ENCODE data around the gene ATRAID. TPM values are rescaled to one million over a fixed set of nuclear protein-coding genes. Genes with fewer than 3 reads are reported as not detected.

ATRAID gene
- total RNA-seq, 1 donor from 2014 or later, result 79.0 TPM

DNA sequence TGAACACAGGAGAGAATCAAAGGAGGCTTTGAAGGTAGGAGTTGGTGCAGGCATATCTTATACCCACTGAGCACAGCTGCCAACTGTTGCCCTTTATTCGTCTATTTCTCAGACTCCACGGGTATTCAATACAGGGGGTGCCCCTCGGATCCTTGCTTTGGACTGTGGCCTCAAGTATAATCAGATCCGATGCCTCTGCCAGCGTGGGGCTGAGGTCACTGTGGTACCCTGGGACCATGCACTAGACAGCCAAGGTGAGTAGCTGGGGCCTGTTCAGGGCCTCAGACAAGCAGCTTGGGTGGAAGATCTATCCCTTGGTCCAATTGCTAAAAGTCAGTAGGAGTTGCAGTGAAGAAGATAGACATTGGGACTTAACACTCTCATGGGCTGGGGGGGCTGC is 10.6 kb downstream of the ATRAID start:
- Mint-ChIP-seq H3K36me3 (ENCODE audit: low read depth) (peaks cover 42% of the 10 kb centered on the region), H3K27ac (ENCODE audit: unreplicated experiment) (no peak overlapping the region), H3K4me1 (ENCODE audit: low read depth) (peaks cover 14% of the 10 kb centered on the region), H3K4me3 (ENCODE audit: unreplicated experiment) (no peak overlapping the region), H3K27me3 (ENCODE audit: low read depth) (no peaks in the 10 kb centered on the region), H3K9me3 (ENCODE audit: low read depth) (no peaks in the 10 kb centered on the region)
- peak; percentile 37 for DNase-seq (ENCODE audit: low spot score)
- TF ChIP-seq, protein P1, sequence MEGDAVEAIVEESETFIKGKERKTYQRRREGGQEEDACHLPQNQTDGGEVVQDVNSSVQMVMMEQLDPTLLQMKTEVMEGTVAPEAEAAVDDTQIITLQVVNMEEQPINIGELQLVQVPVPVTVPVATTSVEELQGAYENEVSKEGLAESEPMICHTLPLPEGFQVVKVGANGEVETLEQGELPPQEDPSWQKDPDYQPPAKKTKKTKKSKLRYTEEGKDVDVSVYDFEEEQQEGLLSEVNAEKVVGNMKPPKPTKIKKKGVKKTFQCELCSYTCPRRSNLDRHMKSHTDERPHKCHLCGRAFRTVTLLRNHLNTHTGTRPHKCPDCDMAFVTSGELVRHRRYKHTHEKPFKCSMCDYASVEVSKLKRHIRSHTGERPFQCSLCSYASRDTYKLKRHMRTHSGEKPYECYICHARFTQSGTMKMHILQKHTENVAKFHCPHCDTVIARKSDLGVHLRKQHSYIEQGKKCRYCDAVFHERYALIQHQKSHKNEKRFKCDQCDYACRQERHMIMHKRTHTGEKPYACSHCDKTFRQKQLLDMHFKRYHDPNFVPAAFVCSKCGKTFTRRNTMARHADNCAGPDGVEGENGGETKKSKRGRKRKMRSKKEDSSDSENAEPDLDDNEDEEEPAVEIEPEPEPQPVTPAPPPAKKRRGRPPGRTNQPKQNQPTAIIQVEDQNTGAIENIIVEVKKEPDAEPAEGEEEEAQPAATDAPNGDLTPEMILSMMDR (IDR thresholded peaks at IDR 0.05), result no peak

DNA sequence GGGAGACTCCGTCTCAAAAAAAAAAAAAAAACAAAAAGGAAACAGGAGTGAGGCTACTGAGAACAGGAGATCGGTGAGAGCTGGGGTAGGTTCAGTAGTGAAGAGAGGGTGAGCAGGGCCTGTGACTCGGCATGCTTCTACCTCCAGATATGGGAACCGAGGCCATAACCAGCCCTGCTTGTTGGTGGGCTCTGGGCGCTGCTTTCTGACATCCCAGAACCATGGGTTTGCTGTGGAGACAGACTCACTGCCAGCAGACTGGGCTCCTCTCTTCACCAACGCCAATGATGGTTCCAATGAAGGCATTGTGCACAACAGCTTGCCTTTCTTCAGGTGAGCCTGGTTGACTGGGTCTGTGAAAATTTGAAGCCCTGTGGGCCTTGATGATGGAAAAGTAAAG is 11.6 kb downstream of the ATRAID start:
- H3K27me3 Mint-ChIP-seq (ENCODE audit: low read depth), result no peaks in the 10 kb centered on the region
- H3K4me3 Mint-ChIP-seq (ENCODE audit: unreplicated experiment), result no peak overlapping the region
- DNase-seq (ENCODE audit: low spot score), result peak; percentile 36
- no peak overlapping the region for H3K27ac Mint-ChIP-seq (ENCODE audit: unreplicated experiment)
- TF ChIP-seq, protein P1 (IDR thresholded peaks at IDR 0.05), result no peak
- peaks cover 44% of the 10 kb centered on the region for H3K36me3 Mint-ChIP-seq (ENCODE audit: low read depth)
- H3K4me1 Mint-ChIP-seq (ENCODE audit: low read depth), result peaks cover 5% of the 10 kb centered on the region
- H3K9me3 Mint-ChIP-seq (ENCODE audit: low read depth), result no peaks in the 10 kb centered on the region

DNA sequence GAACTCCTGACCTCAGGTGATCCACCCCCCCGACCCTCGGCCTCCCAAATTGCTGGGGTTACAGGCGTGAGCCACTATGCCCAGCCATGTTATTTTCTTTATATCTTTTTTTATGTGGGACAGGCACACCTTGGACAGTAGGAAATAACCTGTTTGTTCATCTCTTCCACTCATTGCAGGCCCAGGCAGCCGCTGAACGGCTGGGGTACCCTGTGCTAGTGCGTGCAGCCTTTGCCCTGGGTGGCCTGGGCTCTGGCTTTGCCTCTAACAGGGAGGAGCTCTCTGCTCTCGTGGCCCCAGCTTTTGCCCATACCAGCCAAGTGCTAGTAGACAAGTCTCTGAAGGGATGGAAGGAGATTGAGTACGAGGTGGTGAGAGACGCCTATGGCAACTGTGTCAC is 13.7 kb downstream of the ATRAID start:
- Mint-ChIP-seq H3K4me1 (ENCODE audit: low read depth) (no peaks in the 10 kb centered on the region), H3K27ac (ENCODE audit: unreplicated experiment) (no peak overlapping the region), H3K36me3 (ENCODE audit: low read depth) (peaks cover 41% of the 10 kb centered on the region), H3K9me3 (ENCODE audit: low read depth) (no peaks in the 10 kb centered on the region), H3K4me3 (ENCODE audit: unreplicated experiment) (no peak overlapping the region), H3K27me3 (ENCODE audit: low read depth) (no peaks in the 10 kb centered on the region)
- peak; percentile 66 for DNase-seq (ENCODE audit: low spot score)
- TF ChIP-seq, protein P1 (IDR thresholded peaks at IDR 0.05), result no peak

DNA sequence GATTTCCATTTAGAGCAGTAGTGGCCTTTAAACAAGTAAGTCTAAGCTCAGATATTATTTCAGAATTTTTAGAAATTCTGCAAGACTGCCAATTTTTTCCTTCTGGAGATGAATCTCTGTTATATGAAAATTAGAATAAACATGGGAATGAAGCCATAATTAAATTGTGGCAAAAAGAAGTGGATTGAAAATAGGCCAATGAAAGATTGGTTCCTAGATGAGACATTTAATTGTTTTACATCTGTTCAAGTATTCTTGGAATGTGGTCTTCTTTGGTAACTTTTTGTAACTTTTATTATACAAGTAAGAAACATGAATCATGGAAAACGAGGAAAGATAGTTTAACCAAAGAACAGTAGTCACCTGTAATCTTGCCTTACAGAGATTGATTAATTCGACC is 15.7 kb downstream of the ATRAID start:
- DNase-seq (ENCODE audit: low spot score), result no peak
- no peaks in the 10 kb centered on the region for H3K27me3 Mint-ChIP-seq (ENCODE audit: low read depth)
- H3K36me3 Mint-ChIP-seq (ENCODE audit: low read depth), result peaks cover 41% of the 10 kb centered on the region
- TF ChIP-seq, protein P1 (IDR thresholded peaks at IDR 0.05), result no peak
- no peaks in the 10 kb centered on the region for H3K4me1 Mint-ChIP-seq (ENCODE audit: low read depth)
- H3K9me3 Mint-ChIP-seq (ENCODE audit: low read depth), result no peaks in the 10 kb centered on the region
- H3K4me3 Mint-ChIP-seq (ENCODE audit: unreplicated experiment), result no peak overlapping the region
- no peak overlapping the region for H3K27ac Mint-ChIP-seq (ENCODE audit: unreplicated experiment)

DNA sequence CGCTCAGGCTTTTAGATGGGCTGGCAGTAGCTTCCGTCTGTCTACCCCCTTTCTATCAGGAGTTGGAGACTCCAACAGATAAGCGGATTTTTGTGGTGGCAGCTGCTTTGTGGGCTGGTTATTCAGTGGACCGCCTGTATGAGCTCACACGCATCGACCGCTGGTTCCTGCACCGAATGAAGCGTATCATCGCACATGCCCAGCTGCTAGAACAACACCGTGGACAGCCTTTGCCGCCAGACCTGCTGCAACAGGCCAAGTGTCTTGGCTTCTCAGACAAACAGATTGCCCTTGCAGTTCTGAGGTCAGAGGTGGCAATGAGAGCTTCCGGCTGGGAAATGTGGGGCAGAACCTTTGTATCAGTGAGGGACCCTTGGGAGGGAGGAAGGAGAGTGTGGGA is 20.1 kb downstream of the ATRAID start:
- H3K36me3 Mint-ChIP-seq (ENCODE audit: low read depth), result peaks cover 52% of the 10 kb centered on the region
- H3K27me3 Mint-ChIP-seq (ENCODE audit: low read depth), result no peaks in the 10 kb centered on the region
- H3K9me3 Mint-ChIP-seq (ENCODE audit: low read depth), result no peaks in the 10 kb centered on the region
- DNase-seq (ENCODE audit: low spot score), result peak; percentile 65
- no peak overlapping the region for H3K27ac Mint-ChIP-seq (ENCODE audit: unreplicated experiment)
- H3K4me3 Mint-ChIP-seq (ENCODE audit: unreplicated experiment), result no peak overlapping the region
- no peaks in the 10 kb centered on the region for H3K4me1 Mint-ChIP-seq (ENCODE audit: low read depth)
- TF ChIP-seq, protein P1 (IDR thresholded peaks at IDR 0.05), result no peak

Measured in chondrocyte (in vitro differentiated cells).